Activated effector memory CD4-positive, alpha-beta T cell treated with Interleukin-2 at 50 U/mL for 16 hours (primary cell): ENCODE measurements around the gene ANKRD31.

Experiments
- DNase-seq: peaks from one replicate; pipeline ENCODE4 v3.0.0-alpha.2; 2020

The ANKRD31 gene

GRCh38 chr5:75028090-75028489 lies 208.6 kb downstream of the ANKRD31 start:
- DNase-seq = no peak

- DNase-seq = peak; percentile 6
These were observed 213.1 kb downstream of the ANKRD31 start for GRCh38 chr5:75023368-75024159.

GRCh38 chr5:75021800-75022199 lies 214.9 kb downstream of the ANKRD31 start:
- DNase-seq = no peak

- no peak for DNase-seq
These were observed 215.5 kb downstream of the ANKRD31 start for GRCh38 chr5:75021219-75021618.

GRCh38 chr5:75020016-75020656 lies 216.5 kb downstream of the ANKRD31 start:
- DNase-seq = no peak

GRCh38 chr5:75018805-75019587 lies 217.7 kb downstream of the ANKRD31 start:
- no peak for DNase-seq
